ENCODE results near the gene KIAA1671. TPM values are rescaled to one million over a fixed set of nuclear protein-coding genes. Genes with fewer than 3 reads are reported as not detected.

The KIAA1671 gene
- total and polyA plus RNA-seq, 4 donors, result 8.7 to 35.9 (median 19.1) TPM

- DNase-seq (ENCODE audit: low spot score), result no peak
- H3K4me1 ChIP-seq (ENCODE audit: control insufficient read depth in 4 of 4, insufficient read depth in 4 of 4, low read length in 3 of 4), result peaks cover 0 to 6% (median 0%) of the 10 kb centered on the region in 4 donors
- no peaks in the 10 kb centered on the region for H3K36me3 ChIP-seq (ENCODE audit: control insufficient read depth in 4 of 4, insufficient read depth in 3 of 4, low read depth in 1 of 4, low read length in 3 of 4)
- H3K27me3 ChIP-seq (ENCODE audit: control insufficient read depth in 4 of 4, insufficient read depth in 4 of 4, low read length in 3 of 4), result no peaks in the 10 kb centered on the region
- no peaks in the 10 kb centered on the region for H3K9me3 ChIP-seq (ENCODE audit: control insufficient read depth in 4 of 4, low read length in 3 of 4)
- H3K4me3 ChIP-seq (ENCODE audit: low read depth in 1 of 3, low read length in 3 of 3), result no peak overlapping the region
- WGBS, result 89% methylated on average over 3 of the region's 3 CpGs
- no peak overlapping the region for H3K27ac ChIP-seq (ENCODE audit: low read depth in 1 of 2, low read length in 2 of 2)
- H3K9ac ChIP-seq (ENCODE audit: low read depth in 1 of 2, low read length in 2 of 2), result no peak overlapping the region
- no peak for TF ChIP-seq NR2F2 (IDR thresholded peaks at IDR 0.05)
These were observed 125.4 kb downstream of the KIAA1671 start for GRCh38 chr22:25077964-25078363.

GRCh38 chr22:25078591-25078990, 126.1 kb downstream of the KIAA1671 start:
- Histone ChIP-seq H3K4me1 (ENCODE audit: control insufficient read depth in 4 of 4, insufficient read depth in 4 of 4, low read length in 3 of 4) (peaks cover 0 to 6% (median 1%) of the 10 kb centered on the region in 4 donors), H3K4me3 (ENCODE audit: low read depth in 1 of 3, low read length in 3 of 3) (no peak overlapping the region), H3K9me3 (ENCODE audit: control insufficient read depth in 4 of 4, low read length in 3 of 4) (no peaks in the 10 kb centered on the region), H3K27me3 (ENCODE audit: control insufficient read depth in 4 of 4, insufficient read depth in 4 of 4, low read length in 3 of 4) (no peaks in the 10 kb centered on the region), H3K36me3 (ENCODE audit: control insufficient read depth in 4 of 4, insufficient read depth in 3 of 4, low read depth in 1 of 4, low read length in 3 of 4) (no peaks in the 10 kb centered on the region), H3K9ac (ENCODE audit: low read depth in 1 of 2, low read length in 2 of 2) (no peak overlapping the region), H3K27ac (ENCODE audit: low read depth in 1 of 2, low read length in 2 of 2) (no peak overlapping the region)
- TF ChIP-seq, protein P1, sequence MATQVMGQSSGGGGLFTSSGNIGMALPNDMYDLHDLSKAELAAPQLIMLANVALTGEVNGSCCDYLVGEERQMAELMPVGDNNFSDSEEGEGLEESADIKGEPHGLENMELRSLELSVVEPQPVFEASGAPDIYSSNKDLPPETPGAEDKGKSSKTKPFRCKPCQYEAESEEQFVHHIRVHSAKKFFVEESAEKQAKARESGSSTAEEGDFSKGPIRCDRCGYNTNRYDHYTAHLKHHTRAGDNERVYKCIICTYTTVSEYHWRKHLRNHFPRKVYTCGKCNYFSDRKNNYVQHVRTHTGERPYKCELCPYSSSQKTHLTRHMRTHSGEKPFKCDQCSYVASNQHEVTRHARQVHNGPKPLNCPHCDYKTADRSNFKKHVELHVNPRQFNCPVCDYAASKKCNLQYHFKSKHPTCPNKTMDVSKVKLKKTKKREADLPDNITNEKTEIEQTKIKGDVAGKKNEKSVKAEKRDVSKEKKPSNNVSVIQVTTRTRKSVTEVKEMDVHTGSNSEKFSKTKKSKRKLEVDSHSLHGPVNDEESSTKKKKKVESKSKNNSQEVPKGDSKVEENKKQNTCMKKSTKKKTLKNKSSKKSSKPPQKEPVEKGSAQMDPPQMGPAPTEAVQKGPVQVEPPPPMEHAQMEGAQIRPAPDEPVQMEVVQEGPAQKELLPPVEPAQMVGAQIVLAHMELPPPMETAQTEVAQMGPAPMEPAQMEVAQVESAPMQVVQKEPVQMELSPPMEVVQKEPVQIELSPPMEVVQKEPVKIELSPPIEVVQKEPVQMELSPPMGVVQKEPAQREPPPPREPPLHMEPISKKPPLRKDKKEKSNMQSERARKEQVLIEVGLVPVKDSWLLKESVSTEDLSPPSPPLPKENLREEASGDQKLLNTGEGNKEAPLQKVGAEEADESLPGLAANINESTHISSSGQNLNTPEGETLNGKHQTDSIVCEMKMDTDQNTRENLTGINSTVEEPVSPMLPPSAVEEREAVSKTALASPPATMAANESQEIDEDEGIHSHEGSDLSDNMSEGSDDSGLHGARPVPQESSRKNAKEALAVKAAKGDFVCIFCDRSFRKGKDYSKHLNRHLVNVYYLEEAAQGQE (IDR thresholded peaks at IDR 0.05), result no peak
- TF ChIP-seq ZBTB33 (IDR thresholded peaks at IDR 0.05) (no peak), FOXA2 (IDR thresholded peaks at IDR 0.05) (no peak), HNF4G (IDR thresholded peaks at IDR 0.05) (no peak), HNF4A (conservative IDR thresholded peaks at IDR 0.05) (no peak), JUND (IDR thresholded peaks at IDR 0.05) (no peak), TAF1 (conservative IDR thresholded peaks at IDR 0.05) (no peak), YY1 (IDR thresholded peaks at IDR 0.05) (no peak)
- WGBS, result 98% methylated on average over 6 of the region's 6 CpGs
- DNase-seq (ENCODE audit: low spot score), result no peak

DNA sequence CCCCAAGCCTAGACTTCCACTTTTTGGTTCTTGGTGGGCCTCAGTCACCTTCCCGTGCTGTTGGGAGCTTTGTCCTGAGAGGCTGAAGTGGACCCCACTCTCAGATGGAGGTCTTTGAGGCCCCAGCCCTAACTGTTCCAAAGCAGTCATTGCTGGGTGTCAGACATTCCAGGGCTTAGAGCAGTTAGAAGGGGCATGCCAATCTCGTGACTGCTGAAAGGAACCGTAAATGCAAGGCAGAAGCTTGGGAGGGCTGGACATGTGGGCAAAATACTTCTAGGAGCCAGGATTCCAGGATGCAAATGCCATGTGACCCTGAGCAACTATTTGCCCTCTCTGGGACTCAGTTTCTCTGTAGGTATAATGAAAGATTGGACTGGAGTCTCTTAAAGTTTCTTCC, 128.3 kb downstream of the KIAA1671 start:
- no peaks in the 10 kb centered on the region for H3K9me3 ChIP-seq (ENCODE audit: control insufficient read depth in 4 of 4, low read length in 3 of 4)

More for the DNA sequence above, 128.3 kb downstream of the KIAA1671 start:
- Histone ChIP-seq H3K27ac (ENCODE audit: low read depth in 1 of 2, low read length in 2 of 2) (no peak overlapping the region), H3K4me3 (ENCODE audit: low read depth in 1 of 3, low read length in 3 of 3) (no peak overlapping the region), H3K27me3 (ENCODE audit: control insufficient read depth in 4 of 4, insufficient read depth in 4 of 4, low read length in 3 of 4) (no peaks in the 10 kb centered on the region), H3K4me1 (ENCODE audit: control insufficient read depth in 4 of 4, insufficient read depth in 4 of 4, low read length in 3 of 4) (peaks cover 0 to 17% (median 9%) of the 10 kb centered on the region in 4 donors), H3K9ac (ENCODE audit: low read depth in 1 of 2, low read length in 2 of 2) (no peak overlapping the region), H3K36me3 (ENCODE audit: control insufficient read depth in 4 of 4, insufficient read depth in 3 of 4, low read depth in 1 of 4, low read length in 3 of 4) (no peaks in the 10 kb centered on the region)
- DNase-seq (ENCODE audit: low spot score), result no peak
- TF ChIP-seq TAF1 (conservative IDR thresholded peaks at IDR 0.05) (no peak), GABPA (IDR thresholded peaks at IDR 0.05 in 1 of 2, conservative IDR thresholded peaks at IDR 0.05 in 1 of 2) (no peak), NR2F2 (IDR thresholded peaks at IDR 0.05) (no peak), FOXA1 (IDR thresholded peaks at IDR 0.05) (no peak), JUND (IDR thresholded peaks at IDR 0.05) (no peak), HNF4A (conservative IDR thresholded peaks at IDR 0.05) (no peak), HNF4G (IDR thresholded peaks at IDR 0.05) (no peak)
- 85% methylated on average over 3 of the region's 3 CpGs for WGBS

Measured in liver (tissue), 9 donors.